ENCODE measurements around the gene ARAP2.

- no peak for TF ChIP-seq POLR2A (IDR thresholded peaks at IDR 0.05)
- no peak for TF ChIP-seq CTCF (IDR thresholded peaks at IDR 0.05)
- no peak for TF ChIP-seq EP300 (IDR thresholded peaks at IDR 0.05)
Measured at GRCh38 chr4:36039026-36039425, 205.3 kb downstream of the ARAP2 start.

Measured in tibial nerve (tissue), 4 donors.